DOHH2 (cell line): Measurements from ENCODE around the gene DNAJB6.

Experiments
- H3F3A ChIP-seq: fragments of 200-600 bp; sonication (generic), shearing (Covaris generic); 2 replicates; pipeline ENCODE4 v1.6.0; 2016; ENCODE audit warnings: antibody characterized with exemption, mild to moderate bottlenecking; ENCODE audit not compliant: control insufficient read depth, insufficient read depth
- H3K27ac ChIP-seq: fragments of 200-600 bp; sonication (generic); 2 replicates; pipeline ENCODE4 v1.5.1; 2014; ENCODE audit warnings: low read depth, mild to moderate bottlenecking, low read length, moderate library complexity
- H3K27me3 ChIP-seq: fragments of 200-600 bp; sonication (generic); 2 replicates; pipeline ENCODE4 v1.6.1; 2014; ENCODE audit warnings: mild to moderate bottlenecking, low read length, mixed read lengths; ENCODE audit not compliant: control insufficient read depth
- H3K36me3 ChIP-seq: fragments of 200-600 bp; sonication (generic); 2 replicates; pipeline ENCODE4 v1.6.1; 2014; ENCODE audit warnings: mild to moderate bottlenecking, low read length, moderate library complexity, mixed read lengths; ENCODE audit not compliant: control insufficient read depth
- H3K4me1 ChIP-seq: fragments of 200-600 bp; sonication (generic); 2 replicates; pipeline ENCODE4 v1.6.1; 2014; ENCODE audit warnings: mild to moderate bottlenecking, low read length, mixed read lengths; ENCODE audit not compliant: control insufficient read depth
- H3K4me2 ChIP-seq: fragments of 200-600 bp; sonication (generic); 2 replicates; pipeline ENCODE4 v1.6.0; 2014; ENCODE audit warnings: mild to moderate bottlenecking, low read length, moderate library complexity
- H3K4me3 ChIP-seq: fragments of 200-600 bp; sonication (generic); 2 replicates; pipeline ENCODE4 v1.5.1; 2014; ENCODE audit warnings: mild to moderate bottlenecking, low read length, mixed read lengths
- H3K79me2 ChIP-seq: fragments of 200-600 bp; sonication (generic); 2 replicates; pipeline ENCODE4 v1.6.1; 2014; ENCODE audit warnings: mild to moderate bottlenecking, low read length, mixed read lengths; ENCODE audit not compliant: control insufficient read depth
- H3K9me2 ChIP-seq: fragments of 200-600 bp; sonication (generic); replicated peaks from 2 replicates; pipeline ENCODE4 v1.6.1; 2014; ENCODE audit warnings: mild to moderate bottlenecking, low read length, mixed read lengths; ENCODE audit not compliant: control insufficient read depth
- H3K9me3 ChIP-seq: fragments of 200-600 bp; sonication (generic); 2 replicates; pipeline ENCODE4 v1.6.1; 2014; ENCODE audit warnings: antibody characterized with exemption, low read length, mixed read lengths; ENCODE audit not compliant: control insufficient read depth, insufficient read depth
- H4K20me1 ChIP-seq: fragments of 200-600 bp; sonication (generic); 2 replicates; pipeline ENCODE4 v1.6.0; 2014; ENCODE audit warnings: low read depth, mild to moderate bottlenecking, antibody characterized with exemption, low read length, moderate library complexity; ENCODE audit not compliant: control insufficient read depth, insufficient read depth
- EZH2phosphoT487 ChIP-seq: fragments of 200-600 bp; sonication (generic); IDR thresholded peaks from 2 replicates; pipeline ENCODE4 v1.6.1; 2017; ENCODE audit warnings: borderline replicate concordance, mild to moderate bottlenecking, antibody characterized with exemption, low read length, moderate library complexity, mixed read lengths
- TF ChIP-seq, protein P1 (sequence below): fragments of 200-600 bp; sonication (generic); IDR thresholded peaks from one replicate; pipeline ENCODE4 v1.5.1; 2014; ENCODE audit warnings: antibody characterized with exemption, mild to moderate bottlenecking, low read depth, low read length; ENCODE audit not compliant: poor library complexity, severe bottlenecking

Gene DNAJB6

DNA sequence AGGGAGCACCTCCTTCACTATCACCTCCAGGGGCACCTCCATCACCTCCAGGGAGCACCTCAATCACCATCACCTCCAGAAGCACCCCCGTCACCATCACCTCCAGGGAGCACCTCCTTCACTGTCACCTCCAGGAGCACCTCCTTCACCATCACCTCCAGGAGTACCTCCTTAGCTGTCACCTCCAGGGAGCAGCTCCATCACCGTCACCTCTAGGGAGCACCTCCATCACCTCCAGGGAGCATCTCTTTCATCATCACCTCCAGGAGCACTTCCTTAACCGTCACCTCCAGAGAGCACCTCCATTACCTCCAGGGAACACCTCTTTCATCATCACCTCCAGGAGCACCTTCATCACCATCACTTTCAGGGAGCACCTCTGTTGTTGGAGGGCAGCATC is 103.0 kb downstream of the DNAJB6 start:
- Histone ChIP-seq H3K36me3 (no peaks in the 10 kb centered on the region), H3K4me2 (no peak overlapping the region), H3K27me3 (no peaks in the 10 kb centered on the region), H3K4me1 (no peaks in the 10 kb centered on the region), H3F3A (no peaks in the 10 kb centered on the region), H3K27ac (no peak overlapping the region), H3K9me3 (no peaks in the 10 kb centered on the region), H3K79me2 (no peaks in the 10 kb centered on the region), H3K9me2 (no peaks in the 10 kb centered on the region), H4K20me1 (no peaks in the 10 kb centered on the region), H3K4me3 (no peak overlapping the region)
- TF ChIP-seq, protein P1, sequence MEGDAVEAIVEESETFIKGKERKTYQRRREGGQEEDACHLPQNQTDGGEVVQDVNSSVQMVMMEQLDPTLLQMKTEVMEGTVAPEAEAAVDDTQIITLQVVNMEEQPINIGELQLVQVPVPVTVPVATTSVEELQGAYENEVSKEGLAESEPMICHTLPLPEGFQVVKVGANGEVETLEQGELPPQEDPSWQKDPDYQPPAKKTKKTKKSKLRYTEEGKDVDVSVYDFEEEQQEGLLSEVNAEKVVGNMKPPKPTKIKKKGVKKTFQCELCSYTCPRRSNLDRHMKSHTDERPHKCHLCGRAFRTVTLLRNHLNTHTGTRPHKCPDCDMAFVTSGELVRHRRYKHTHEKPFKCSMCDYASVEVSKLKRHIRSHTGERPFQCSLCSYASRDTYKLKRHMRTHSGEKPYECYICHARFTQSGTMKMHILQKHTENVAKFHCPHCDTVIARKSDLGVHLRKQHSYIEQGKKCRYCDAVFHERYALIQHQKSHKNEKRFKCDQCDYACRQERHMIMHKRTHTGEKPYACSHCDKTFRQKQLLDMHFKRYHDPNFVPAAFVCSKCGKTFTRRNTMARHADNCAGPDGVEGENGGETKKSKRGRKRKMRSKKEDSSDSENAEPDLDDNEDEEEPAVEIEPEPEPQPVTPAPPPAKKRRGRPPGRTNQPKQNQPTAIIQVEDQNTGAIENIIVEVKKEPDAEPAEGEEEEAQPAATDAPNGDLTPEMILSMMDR: no peak
- TF ChIP-seq EZH2phosphoT487: no peak

DNA sequence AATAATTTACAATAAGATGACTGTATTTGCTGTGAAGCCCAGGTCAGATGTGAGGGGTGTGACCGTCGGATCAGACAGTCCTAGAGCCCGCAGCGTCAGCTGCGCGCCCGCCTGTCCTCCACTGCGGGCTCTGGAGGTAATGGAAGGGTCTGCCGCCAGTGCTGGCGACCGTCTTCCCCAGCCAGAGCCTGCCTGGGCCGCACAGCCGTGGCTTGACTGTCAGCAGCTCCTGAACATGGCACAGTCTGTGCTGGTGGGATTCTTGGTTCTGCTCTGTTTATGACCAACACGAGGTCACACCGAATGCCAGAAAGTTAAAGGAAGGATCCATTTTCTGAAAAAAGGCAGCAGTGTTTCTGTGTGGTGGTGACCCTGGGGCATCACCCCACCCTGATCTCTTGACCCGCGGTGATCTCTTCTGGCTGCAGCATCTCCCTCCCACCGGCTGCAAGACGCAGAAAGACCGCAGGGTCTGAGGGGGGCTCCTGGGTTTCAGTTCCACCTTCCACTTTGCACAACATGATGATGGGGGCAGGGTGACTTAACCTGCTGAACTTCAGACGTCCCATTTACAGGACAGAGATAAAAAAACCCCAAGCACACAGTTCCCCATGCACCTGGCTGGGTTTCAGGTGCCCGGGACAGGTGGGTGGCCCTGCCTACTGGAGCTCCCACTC is 103.7 kb downstream of the DNAJB6 start:
- Histone ChIP-seq H3K27ac (no peak overlapping the region), H3K4me3 (no peak overlapping the region), H3K4me2 (no peak overlapping the region), H3F3A (no peaks in the 10 kb centered on the region), H3K36me3 (no peaks in the 10 kb centered on the region), H3K27me3 (no peaks in the 10 kb centered on the region), H3K9me3 (no peaks in the 10 kb centered on the region), H4K20me1 (no peaks in the 10 kb centered on the region), H3K9me2 (no peaks in the 10 kb centered on the region), H3K79me2 (no peaks in the 10 kb centered on the region), H3K4me1 (no peaks in the 10 kb centered on the region)
- TF ChIP-seq, protein P1: no peak
- TF ChIP-seq EZH2phosphoT487: no peak

DNA sequence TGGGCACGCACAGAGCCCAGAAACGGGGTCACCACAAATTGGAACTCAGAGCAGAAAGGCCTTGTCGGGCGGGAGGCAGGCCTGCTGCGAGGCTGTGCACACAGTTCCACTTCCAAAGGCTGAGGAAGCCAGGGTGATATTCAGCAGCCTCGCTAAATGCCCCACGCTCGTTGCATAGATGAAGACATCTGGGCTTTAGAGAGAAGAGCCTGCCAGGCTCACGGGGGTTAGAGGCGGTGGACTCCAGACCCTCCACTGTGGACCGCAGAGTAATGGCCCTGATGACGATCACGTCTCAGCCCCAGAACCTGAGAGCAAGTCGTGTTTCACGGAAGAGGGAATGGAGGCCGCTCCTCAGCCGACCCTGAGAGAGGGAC is 104.2 kb downstream of the DNAJB6 start:
- H4K20me1 ChIP-seq: no peaks in the 10 kb centered on the region
- no peaks in the 10 kb centered on the region for H3K9me3 ChIP-seq
- H3K9me2 ChIP-seq: no peaks in the 10 kb centered on the region
- H3K27ac ChIP-seq: no peak overlapping the region
- H3K79me2 ChIP-seq: no peaks in the 10 kb centered on the region
- H3K36me3 ChIP-seq: no peaks in the 10 kb centered on the region
- H3K27me3 ChIP-seq: no peaks in the 10 kb centered on the region
- TF ChIP-seq, protein P1: no peak
- no peak for TF ChIP-seq EZH2phosphoT487
- no peaks in the 10 kb centered on the region for H3F3A ChIP-seq
- H3K4me2 ChIP-seq: no peak overlapping the region
- H3K4me3 ChIP-seq: no peak overlapping the region
- no peaks in the 10 kb centered on the region for H3K4me1 ChIP-seq
